OCI-LY3 (cell line): ENCODE measurements around the gene ARHGAP6.
A peak's percentile ranks its signal among the peaks of the same experiment; 100 is the strongest.

Experiments used
- H2AFZ ChIP-seq: fragments of 200-600, 300-600 bp; shearing (Covaris generic); 2 replicates; pipeline ENCODE4 v1.6.0; 2014; ENCODE audit warnings: antibody characterized with exemption, low read depth, low read length
- H3K27ac ChIP-seq: fragments of 200-600, 300-600 bp; sonication (generic); 2 replicates; pipeline ENCODE4 v1.5.1; 2014; ENCODE audit warnings: mild to moderate bottlenecking, low read length, moderate library complexity, mixed read lengths
- H3K27me3 ChIP-seq: fragments of 200-600, 300-600 bp; sonication (generic); 2 replicates; pipeline ENCODE4 v1.6.1; 2014; ENCODE audit warnings: low read depth, low read length, mixed read lengths
- H3K36me3 ChIP-seq: fragments of 200-600, 300-600 bp; sonication (generic); replicated peaks from 2 replicates; pipeline ENCODE3; 2014; ENCODE audit warnings: low read depth, low read length, mixed read lengths
- H3K4me1 ChIP-seq: fragments of 300-600, 200-600 bp; sonication (generic); 2 replicates; pipeline ENCODE4 v1.6.1; 2014; ENCODE audit warnings: low read length, mixed read lengths
- H3K4me2 ChIP-seq: fragments of 200-600, 300-600 bp; sonication (generic); 2 replicates; pipeline ENCODE4 v1.6.1; 2014; ENCODE audit warnings: low read length, mixed read lengths
- H3K4me3 ChIP-seq: fragments of 300-600, 200-600 bp; sonication (generic); 2 replicates; pipeline ENCODE4 v1.5.1; 2014; ENCODE audit warnings: antibody characterized with exemption, mild to moderate bottlenecking, low read length, moderate library complexity
- H3K79me2 ChIP-seq: fragments of 300-600, 200-600 bp; shearing (Covaris generic); 2 replicates; pipeline ENCODE4 v1.6.1; 2014; ENCODE audit warnings: mild to moderate bottlenecking, low read length, mixed read lengths
- H3K9ac ChIP-seq: fragments of 300-600, 200-600 bp; shearing (Covaris generic); 2 replicates; pipeline ENCODE4 v1.6.0; 2014; ENCODE audit warnings: mild to moderate bottlenecking, low read length, moderate library complexity
- H3K9me3 ChIP-seq: fragments of 200-600, 300-600 bp; shearing (Covaris generic); 2 replicates; pipeline ENCODE4 v1.6.1; 2014; ENCODE audit warnings: low read length, mixed read lengths; ENCODE audit not compliant: insufficient read depth
- H4K20me1 ChIP-seq: fragments of 200-600, 300-600 bp; sonication (generic); 2 replicates; pipeline ENCODE4 v1.6.1; 2016; ENCODE audit warnings: low read length, mixed read lengths; ENCODE audit not compliant: insufficient read depth
- CTCF ChIP-seq: fragments of 200-600, 300-600 bp; sonication (generic); IDR thresholded peaks from 2 replicates; pipeline ENCODE4 v1.5.1; 2014; ENCODE audit warnings: antibody characterized with exemption, low read length, low read depth
- EZH2phosphoT487 ChIP-seq: fragments of 200-600 bp; shearing (Covaris generic); IDR thresholded peaks from 2 replicates; pipeline ENCODE4 v1.6.1; 2018; ENCODE audit warnings: antibody characterized with exemption, mixed run types, low read depth

The ARHGAP6 gene

GRCh38 chrX:11267425-11267824, 398.3 kb downstream of the ARHGAP6 start:
- Histone ChIP-seq H3K79me2 (no peaks in the 10 kb centered on the region), H3K4me2 (no peak overlapping the region), H3K4me3 (no peak overlapping the region), H3K27me3 (no peaks in the 10 kb centered on the region), H4K20me1 (no peaks in the 10 kb centered on the region), H2AFZ (no peak overlapping the region), H3K9ac (no peak overlapping the region), H3K36me3 (no peaks in the 10 kb centered on the region), H3K27ac (no peak overlapping the region), H3K4me1 (peaks cover 16% of the 10 kb centered on the region), H3K9me3 (no peaks in the 10 kb centered on the region)
- TF ChIP-seq EZH2phosphoT487 (no peak), CTCF (no peak)

- Histone ChIP-seq H4K20me1 (no peaks in the 10 kb centered on the region), H2AFZ (no peak overlapping the region), H3K27ac (no peak overlapping the region), H3K4me1 (peaks cover 16% of the 10 kb centered on the region), H3K27me3 (no peaks in the 10 kb centered on the region), H3K9ac (no peak overlapping the region), H3K4me3 (no peak overlapping the region), H3K79me2 (no peaks in the 10 kb centered on the region), H3K4me2 (no peak overlapping the region), H3K9me3 (no peaks in the 10 kb centered on the region), H3K36me3 (no peaks in the 10 kb centered on the region)
- no peak for TF ChIP-seq CTCF
- TF ChIP-seq EZH2phosphoT487: no peak
Measured at GRCh38 chrX:11266573-11267003, 399.1 kb downstream of the ARHGAP6 start.

DNA sequence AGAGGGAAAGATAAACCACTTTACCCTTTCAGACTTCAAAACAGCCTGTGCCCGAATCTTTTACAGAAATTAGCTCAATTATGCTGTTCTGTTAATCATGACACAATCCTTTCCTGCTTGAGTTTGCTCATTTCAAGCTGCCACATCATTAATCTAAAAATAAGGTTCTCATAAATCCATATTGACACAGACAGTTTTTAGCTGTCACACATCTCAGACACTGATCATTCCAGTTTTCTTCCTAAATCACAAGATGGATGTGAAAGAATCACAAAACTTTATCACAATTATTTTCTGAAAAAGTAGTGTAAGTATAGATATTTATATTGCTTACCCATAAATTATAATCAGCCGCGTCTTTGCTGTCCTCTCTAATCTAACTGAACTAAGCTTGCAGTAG, 400.4 kb downstream of the ARHGAP6 start:
- H3K4me3 ChIP-seq: peak overlapping the region; percentile 20
- H3K36me3 ChIP-seq: no peaks in the 10 kb centered on the region
- peak overlapping the region; percentile 52 for H3K4me2 ChIP-seq
- no peaks in the 10 kb centered on the region for H3K9me3 ChIP-seq
- peak overlapping the region; percentile 60; the same call in 1 of the 2 replicates for H2AFZ ChIP-seq
- peaks cover 16% of the 10 kb centered on the region for H3K4me1 ChIP-seq
- no peaks in the 10 kb centered on the region for H4K20me1 ChIP-seq
- H3K27ac ChIP-seq: no peak overlapping the region
- H3K9ac ChIP-seq: no peak overlapping the region
- no peaks in the 10 kb centered on the region for H3K27me3 ChIP-seq
- no peak for TF ChIP-seq CTCF
- TF ChIP-seq EZH2phosphoT487: no peak
- H3K79me2 ChIP-seq: no peaks in the 10 kb centered on the region

DNA sequence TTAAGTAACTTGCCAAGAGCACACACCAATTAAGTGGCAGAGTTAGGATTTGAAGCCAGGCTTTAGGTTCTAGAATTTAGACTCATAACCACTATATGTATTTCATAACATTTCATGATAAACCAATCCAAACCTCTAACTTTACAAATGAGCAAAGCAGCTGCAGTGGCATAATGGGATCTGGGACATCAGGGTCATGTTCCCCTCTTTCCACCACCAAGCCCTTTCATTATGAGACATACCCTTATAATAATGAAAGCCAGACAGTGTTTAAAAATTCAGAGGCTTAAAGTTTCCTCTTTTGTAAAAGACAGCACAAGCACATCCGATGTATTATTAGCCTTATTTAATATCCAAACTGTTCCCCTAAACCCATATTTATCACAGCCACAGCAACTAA, 400.8 kb downstream of the ARHGAP6 start:
- Histone ChIP-seq H3K27me3 (no peaks in the 10 kb centered on the region), H3K4me3 (peak overlapping the region; percentile 20), H3K9me3 (no peaks in the 10 kb centered on the region), H4K20me1 (no peaks in the 10 kb centered on the region), H3K4me2 (peak overlapping the region; percentile 52), H3K36me3 (no peaks in the 10 kb centered on the region), H3K27ac (no peak overlapping the region), H3K4me1 (peaks cover 16% of the 10 kb centered on the region), H3K9ac (no peak overlapping the region), H3K79me2 (no peaks in the 10 kb centered on the region), H2AFZ (peak overlapping the region; percentile 60; the same call in 1 of the 2 replicates)
- TF ChIP-seq CTCF: no peak
- no peak for TF ChIP-seq EZH2phosphoT487
